Measurements from ENCODE around the gene ARF1.

The ARF1 gene

GRCh38 chr1:228088586-228089498 is 6.3 kb downstream of the ARF1 start:
- DNase-seq, result no peak

- no peak for DNase-seq
Measured at GRCh38 chr1:228089519-228090380, 7.2 kb downstream of the ARF1 start.

GRCh38 chr1:228090613-228091081 is 8.1 kb downstream of the ARF1 start:
- DNase-seq, result no peak

GRCh38 chr1:228091084-228091483 is 8.6 kb downstream of the ARF1 start:
- no peak for DNase-seq

- no peak for DNase-seq
Measured at GRCh38 chr1:228092342-228093049, 10.0 kb downstream of the ARF1 start.

- DNase-seq, result no peak
Measured at GRCh38 chr1:228093050-228093906, 10.8 kb downstream of the ARF1 start.

GRCh38 chr1:228094432-228095016 is 12.0 kb downstream of the ARF1 start:
- DNase-seq, result no peak

GRCh38 chr1:228095161-228095560 is 12.7 kb downstream of the ARF1 start:
- DNase-seq, result no peak

GRCh38 chr1:228095938-228096337 is 13.4 kb downstream of the ARF1 start:
- DNase-seq, result no peak

- no peak for DNase-seq
Measured at GRCh38 chr1:228096416-228097332, 14.2 kb downstream of the ARF1 start.

GRCh38 chr1:228097333-228098081 is 15.0 kb downstream of the ARF1 start:
- no peak for DNase-seq

- DNase-seq, result no peak
Measured at GRCh38 chr1:228098323-228098931, 15.9 kb downstream of the ARF1 start.

GRCh38 chr1:228099331-228099732 is 16.8 kb downstream of the ARF1 start:
- DNase-seq, result no peak

GRCh38 chr1:228100822-228101613 is 18.5 kb downstream of the ARF1 start:
- no peak for DNase-seq

GRCh38 chr1:228101614-228101993 is 19.1 kb downstream of the ARF1 start:
- DNase-seq, result no peak

- no peak for DNase-seq
Measured at GRCh38 chr1:228101994-228102790, 19.7 kb downstream of the ARF1 start.

- DNase-seq, result peak; percentile 8
Measured at GRCh38 chr1:228102791-228103620, 20.5 kb downstream of the ARF1 start, which contains the start of gene C1orf35. TSS of gene C1orf35 (minus strand) at chr1:228103325. CDS start at chr1:228103227, 98 bp downstream.

All from NCI-H187 treated with DMSO at 0.1 percent for 48 hours (cell line).